ENCODE data around the gene RHEX.
"Not testable (repeated sequence)": the region's sequence is repeated elsewhere in the genome, so short reads cannot be mapped to it uniquely, and the experiment has no call there.

The RHEX gene

DNA sequence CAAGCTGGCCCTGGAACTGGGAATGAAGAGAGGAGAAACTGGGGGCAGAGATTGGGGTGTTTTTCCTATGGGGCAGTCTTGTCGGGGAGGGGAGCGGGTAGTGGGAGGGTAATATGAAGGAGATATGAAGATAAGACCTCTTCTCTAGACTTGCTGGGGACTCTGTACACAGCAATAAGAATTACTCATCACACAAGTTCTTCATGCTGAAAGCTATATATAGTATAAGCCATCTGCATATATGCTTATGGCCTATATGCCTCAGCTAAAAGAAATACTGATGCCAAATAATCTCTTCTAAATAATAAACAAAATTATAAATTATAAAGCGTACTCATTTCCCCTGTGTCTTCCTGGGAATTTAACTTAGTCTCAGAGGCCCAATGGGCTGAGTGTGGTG is 7.9 kb downstream of the RHEX start:
- DNase-seq = no peak

DNA sequence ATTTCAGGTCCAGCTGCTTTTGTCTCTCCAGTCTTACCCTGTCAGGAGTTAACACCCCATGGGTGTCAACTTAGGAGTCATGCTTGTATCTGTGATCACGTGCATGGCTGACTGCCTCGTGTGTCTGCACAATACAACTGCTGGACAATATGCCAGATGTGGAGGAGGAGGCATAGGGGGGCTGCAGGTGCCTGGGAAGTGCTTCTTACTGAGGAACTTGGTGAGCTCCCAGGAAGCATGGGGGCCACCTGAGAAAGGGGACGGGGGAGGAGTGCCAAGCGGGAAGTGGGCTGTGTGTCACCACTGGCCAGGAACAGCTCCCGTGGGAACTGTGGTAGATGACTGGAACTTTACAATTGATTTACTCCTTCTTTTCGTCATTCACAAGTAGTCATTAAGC is 9.5 kb downstream of the RHEX start:
- DNase-seq = no peak

DNA sequence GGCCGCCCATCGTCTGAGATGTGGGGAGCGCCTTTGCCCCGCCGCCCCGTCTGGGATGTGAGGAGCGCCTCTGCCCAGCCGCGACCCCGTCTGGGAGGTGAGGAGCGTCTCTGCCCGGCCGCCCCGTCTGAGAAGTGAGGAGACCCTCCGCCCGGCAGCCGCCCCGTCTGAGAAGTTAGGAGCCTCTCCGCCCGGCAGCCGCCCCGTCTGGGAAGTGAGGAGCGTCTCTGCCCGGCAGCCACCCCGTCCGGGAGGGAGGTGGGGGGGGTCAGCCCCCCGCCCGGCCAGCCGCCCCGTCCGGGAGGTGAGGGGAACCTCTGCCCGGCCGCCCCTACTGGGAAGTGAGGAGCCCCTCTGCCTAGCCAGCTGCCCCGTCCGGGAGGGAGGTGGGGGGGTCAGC is 11.0 kb downstream of the RHEX start:
- not testable (repeated sequence) for DNase-seq

DNA sequence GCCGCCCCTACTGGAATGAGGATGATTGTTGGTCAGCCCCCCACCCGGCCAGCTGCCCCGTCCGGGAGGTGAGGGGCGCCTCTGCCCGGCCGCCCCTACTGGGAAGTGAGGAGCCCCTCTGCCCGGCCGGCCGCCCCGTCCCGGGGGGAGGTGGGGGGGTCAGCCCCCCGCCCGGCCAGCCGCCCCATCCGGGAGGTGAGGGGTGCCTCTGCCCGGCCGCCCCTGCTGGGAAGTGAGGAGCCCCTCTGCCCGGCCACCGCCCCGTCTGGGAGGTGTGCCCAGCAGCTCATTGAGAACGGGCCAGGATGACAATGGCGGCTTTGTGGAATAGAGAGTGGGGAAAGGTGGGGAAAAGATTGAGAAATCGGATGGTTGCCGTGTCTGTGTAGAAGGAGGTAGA is 11.5 kb downstream of the RHEX start:
- DNase-seq = not testable (repeated sequence)

DNA sequence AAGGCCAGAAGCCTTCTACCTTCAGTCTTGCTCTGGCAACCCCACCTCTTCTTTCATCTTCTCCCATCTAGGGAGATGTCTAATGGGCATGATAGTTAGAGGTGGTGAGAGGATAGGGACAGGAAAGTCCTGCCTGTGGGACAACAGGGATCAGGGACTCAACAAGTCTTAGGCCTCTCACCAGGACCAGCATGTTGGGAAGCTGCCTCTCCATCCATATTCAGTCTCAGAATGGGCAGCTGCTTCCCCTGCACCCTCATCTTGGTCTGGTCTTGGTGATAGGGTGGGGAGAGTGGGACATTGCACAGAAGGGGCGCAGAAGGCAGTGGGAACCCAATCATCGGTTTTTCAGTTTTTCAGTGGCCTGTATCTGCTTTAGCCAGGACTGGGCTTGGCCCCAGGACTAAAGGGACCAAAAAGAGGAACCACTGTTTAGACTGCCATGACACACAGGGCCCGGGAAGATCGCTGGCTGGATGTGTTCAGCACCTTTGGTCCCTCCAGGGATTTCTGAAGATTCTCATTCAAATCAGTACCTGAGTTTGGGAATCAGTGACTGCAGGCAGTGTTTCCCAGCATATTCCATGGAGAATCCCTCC is 12.7 kb downstream of the RHEX start:
- DNase-seq = peak; percentile 34

DNA sequence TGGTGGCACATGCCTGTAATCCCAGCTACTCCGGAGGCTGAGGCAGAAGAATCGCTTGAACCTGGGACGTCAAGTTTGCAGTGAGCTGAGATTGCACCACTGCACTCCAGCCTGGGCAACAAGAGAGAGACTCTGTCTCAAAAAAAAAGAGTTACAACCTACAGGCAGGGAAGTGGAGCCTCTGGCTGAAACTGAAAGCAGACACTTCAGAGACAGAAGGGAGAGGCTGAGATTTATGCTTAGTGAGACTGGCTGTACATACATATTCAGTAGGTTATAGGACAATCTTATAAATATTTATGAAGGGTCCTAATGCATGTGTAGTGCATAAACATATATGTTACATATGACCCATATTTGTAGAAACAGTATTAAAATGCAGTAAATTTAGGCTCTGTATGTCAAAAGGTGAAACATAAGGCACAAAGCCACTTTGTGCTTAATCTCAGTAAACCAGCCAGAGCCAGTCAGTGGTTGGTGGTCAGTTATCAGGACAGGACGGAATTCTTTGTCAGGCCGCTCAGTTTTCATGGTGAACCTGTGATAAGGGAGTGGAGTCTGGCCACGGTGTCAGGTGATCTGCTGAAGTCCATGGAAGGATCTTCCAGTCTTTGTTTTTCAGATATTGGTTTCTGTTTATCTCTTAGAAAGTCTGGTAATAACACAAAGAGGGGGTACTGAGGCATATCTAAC is 13.7 kb downstream of the RHEX start:
- peak; percentile 80 for DNase-seq

DNA sequence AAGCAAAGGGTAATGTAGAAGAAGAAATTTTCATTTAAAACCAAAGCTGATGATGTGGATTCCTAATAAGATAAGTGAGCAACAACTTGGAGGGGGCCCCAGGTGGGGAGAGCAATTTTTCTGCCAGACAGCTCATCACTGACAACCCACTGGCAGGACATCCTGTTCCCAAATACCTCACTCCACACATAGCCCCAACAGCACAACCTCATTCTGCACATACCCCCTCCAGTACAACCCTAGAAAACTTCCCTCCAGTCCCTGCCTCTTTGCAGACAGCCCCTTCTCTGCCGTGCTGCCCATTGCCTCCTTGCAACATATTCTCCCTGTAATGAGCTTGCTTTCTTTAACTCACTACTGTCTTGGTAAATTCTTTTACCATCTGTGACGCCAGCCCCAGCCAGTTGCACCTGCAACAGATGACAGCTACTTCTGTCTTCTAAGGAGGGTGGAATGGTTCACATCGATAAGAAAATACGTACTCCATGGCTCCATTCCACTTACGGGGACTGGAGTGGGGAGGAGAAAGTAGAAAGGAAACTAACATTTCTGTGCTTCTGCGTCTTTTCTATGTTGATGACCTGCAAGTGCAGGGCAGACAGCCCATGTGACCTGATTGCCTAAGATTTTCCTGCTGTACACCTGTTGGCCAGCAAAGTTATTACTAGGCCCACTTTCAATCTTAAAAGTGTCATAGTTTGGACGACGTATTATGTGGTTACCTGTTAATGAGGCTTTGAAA is 14.7 kb downstream of the RHEX start:
- peak; percentile 66 for DNase-seq

DNA sequence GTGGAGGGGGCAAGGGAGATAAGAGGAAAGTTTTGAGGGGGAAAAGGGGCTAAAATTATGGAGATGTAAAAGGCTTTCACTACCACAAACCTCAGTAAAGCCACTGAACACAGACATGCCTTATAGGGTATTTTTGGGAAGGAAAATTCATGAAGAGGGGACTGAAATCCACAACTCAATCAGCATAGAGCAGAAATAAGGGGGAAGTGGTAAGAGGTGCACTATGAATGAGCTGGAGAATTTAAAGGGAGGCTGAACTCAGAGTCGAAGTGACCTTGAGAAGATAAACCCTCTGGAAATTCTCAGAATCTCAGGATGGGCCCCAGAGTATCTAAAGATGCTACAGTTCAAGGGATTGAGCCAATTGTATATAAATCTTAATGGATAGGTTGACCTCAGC is 15.3 kb downstream of the RHEX start:
- no peak for DNase-seq

DNA sequence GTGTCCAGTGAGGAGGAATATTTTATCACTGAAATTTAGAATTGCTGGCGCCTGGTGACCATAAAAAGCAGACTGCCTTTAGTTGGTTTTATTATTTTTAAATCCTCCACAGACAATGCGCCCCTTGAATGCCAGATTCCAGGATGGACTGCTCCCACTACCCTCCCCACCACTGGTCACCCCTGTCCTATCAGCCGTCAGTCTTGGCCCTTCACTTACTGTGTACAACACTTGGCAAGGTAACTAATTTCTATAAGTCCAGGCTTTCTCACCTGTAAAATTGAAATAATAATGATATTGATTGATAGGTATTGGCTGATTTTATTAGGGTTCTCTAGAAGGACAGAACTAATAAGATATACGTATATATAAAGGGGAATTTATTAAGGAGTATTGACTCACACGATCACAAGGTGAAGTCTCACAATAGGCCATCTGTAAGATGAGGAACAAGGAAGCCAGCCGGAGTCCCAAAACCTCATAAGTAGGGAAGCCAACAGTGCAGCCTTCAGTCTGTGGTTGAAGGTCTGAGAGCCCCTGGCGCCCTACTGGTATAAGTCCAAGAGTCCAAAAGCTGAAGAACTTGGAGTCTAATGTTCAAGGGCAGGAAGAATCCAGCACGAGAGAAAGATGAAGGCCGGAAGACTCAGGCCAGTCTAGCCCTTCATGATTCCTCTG is 17.8 kb downstream of the RHEX start:
- no peak for DNase-seq

DNA sequence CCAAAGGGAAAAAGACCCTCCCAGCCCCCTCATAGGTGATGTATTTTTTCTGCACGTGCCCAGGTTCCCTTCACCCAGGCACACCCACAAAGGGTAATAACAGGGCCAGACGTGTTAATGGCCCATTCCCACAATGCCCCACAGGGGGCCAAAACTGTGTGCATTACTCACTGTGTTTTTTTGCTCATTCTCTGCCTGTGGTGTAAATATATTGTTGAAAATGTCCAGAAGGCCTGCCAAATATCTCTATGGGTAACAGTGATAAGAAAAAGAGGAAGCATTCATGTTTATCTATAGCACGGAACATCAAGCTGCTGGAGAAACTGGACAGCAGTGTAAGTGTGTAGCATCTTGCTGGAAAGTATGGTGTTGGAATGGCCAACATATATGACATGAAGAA is 21.9 kb downstream of the RHEX start:
- DNase-seq = peak; percentile 93

DNA sequence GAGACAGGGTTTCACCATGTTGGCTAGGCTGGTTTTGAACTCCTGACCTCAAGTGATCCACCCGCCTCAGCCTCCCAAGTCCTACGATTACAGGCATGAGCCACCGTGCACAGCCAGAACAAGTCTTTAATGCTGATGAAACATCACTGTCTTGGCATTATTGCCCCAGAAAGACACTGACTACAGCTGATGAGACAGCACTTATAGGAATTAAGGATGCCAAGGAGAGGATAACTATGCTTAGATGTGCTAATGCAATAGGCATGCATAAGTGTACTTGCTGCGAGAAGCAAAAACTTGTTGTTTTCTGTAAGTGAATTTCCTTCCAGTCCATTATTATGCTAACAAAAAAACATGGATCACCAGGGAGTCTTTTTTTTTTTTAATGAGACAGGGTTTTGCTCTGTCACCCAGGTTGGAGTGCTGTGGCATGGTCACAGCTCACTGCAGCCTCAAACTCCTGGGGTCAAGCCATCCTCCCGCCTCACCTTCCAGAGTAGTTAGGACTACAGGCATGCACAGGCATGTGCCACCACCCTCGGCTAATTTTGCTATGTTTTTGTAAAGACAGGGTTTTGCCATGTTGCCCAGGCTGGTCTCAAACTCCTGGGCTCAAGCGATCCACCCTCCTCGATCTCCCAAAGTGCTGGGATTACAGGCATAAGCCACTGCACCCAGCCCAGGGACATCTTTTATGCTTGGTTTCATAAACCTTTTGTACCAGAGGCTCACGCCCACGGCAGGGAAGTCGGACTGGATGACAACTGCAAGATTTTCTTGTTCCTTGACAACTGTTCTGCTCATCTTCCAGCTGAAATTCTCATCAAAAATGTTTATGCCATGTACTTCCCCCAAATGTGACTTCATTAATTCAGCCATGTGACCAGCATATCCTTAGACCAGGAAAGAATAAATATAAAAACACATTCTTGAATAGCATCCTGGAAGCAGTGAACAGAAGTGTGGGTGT is 23.1 kb downstream of the RHEX start:
- DNase-seq = no peak

DNA sequence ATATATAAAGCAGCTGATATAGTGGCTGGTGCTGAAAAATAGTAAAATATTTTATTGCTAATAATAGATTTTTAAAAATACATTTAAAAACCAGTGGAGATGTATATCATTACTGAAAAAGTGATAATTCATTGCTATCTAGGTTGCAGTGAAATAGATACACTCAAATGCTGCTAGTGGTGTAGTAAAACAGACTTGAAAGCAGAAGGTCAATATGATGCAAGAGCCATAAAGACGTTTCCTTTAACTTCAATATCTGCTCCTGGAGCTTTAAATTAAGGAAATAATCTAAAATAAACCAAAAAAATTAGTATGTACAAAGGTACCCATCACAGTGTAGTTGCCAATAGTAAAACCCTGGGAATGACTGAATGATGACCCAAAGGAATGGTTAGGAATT is 26.2 kb downstream of the RHEX start:
- no peak for DNase-seq

DNA sequence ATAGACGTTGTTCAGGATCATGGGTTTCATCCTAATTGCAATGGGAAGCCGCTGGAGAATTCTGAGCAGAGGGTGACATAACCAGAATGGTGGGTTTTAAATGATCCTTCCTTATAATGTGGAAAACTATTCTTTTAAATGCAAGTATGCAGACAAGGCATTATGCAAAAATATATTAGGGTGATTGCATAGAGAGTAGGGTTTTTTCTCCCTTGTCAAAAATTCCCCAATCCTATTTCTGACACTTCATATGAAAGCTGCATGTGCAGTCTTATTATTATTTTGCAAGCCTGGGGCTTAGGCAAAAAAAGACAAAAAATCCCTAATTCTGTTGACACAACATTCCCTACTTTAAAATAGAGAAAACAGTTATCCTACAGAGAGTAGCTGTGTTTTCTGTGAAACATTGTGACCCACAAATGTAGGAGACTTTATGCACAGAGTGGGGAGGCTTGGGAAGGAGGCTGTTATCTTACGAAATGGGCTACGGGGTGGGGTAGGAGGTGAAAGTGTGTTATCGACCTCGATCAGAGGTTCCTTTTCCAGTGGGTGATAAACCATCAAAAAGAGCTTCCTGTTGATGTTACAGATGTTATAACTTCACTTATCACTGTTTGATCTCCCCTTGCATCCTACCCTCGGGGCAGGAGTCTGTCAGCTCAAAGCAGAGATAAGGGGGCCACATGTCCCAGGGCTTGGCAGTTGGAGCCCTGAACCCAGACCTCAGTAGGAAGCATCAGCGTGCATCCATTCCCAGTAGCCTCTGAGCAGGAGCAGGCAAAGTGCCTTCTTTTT is 27.2 kb downstream of the RHEX start:
- peak; percentile 39 for DNase-seq

DNA sequence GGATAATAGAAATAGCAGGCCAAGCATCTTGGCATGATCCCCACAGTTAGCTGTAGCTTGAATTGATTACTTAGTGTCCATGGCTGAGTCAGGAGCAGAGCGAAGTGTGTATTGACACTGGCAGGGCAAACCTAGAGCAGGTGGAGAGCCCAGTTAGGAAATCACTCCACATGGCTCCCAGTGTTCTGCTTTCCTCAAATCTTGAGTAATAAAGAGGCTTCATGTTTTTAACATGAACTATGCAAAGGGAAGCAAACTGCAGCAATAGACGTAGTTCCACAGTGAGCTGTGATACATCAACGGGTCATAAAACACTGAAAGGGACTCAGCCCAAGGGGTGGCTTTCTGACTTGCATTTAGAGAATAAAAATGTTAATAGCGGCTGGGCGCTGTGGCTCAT is 28.9 kb downstream of the RHEX start:
- no peak for DNase-seq

DNA sequence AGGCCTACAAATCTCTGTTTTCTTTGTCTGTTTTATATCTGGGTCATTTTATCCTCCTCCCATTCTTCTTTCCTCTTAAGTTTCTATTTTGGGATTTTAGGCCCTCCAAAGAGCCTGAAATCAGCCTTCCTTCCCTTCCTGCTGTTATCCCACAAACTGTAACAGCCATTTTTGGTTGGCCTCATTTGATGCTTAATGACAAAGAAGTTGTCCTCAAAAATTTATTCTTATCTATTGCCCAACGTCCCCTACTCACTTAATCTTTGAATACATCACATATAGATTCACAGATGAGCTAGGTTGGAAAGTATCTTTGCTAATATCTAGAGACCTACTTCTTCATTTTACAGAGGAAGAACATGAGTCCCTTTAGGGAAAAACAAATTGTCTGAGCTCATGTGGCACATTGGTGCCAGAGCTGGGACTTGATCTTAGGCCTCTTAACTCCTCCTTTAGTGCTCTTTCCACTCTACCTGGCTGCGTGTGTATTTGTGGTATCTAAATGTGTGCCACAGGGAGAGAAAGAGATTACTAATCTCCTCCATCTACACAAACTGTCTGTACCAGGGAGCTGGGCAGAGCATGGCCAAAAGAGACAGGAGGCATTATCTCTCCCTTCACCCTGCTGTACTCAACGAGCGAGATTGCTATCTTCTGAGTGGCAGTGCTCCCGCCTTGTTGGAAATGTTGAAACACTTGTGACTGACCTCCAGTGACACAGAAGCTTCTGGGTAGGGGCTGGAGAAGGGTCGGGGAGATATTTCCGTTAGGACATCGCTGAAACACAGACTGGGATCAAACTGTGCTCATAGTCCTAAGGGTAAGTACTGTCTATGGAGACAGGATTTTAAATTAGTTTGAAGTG is 30.1 kb downstream of the RHEX start:
- DNase-seq = peak; percentile 77

DNA sequence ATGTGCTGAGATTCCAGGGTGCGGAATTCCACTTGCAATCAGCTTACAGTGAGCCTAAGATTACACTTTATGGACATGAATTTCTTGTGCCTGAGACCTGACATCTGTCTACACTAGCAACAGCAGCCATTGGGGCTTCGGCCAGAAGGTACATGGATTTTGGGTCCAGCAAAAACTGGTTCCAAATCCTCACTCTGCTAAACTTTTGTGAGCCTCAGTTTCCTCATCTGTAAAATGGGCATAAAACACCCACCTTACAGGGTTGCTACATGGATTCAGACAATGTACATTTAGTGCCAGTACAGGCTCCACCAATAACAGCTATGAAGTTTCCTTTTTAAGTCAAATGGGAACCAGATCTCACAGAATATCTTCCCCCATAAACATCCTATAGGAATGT is 30.8 kb downstream of the RHEX start:
- DNase-seq = no peak

DNA sequence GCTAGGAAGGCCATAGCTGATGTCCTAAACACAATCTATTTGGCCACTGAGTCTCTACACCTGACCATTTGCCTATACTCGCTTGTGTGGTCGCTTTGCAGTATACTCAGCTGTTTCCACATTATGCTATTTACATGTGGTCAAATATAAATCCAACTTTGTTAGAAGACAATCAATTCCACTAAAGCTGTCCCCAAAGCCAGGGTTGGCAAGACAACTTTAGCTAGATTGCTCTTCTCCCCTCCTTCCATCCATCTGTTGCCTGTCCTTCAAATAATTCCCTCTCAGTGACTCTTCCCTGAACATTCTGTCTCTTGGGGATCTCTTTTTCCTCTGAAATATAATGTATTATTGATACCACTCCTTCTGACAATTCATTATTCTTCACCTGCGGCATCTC is 34.1 kb downstream of the RHEX start:
- no peak for DNase-seq

DNA sequence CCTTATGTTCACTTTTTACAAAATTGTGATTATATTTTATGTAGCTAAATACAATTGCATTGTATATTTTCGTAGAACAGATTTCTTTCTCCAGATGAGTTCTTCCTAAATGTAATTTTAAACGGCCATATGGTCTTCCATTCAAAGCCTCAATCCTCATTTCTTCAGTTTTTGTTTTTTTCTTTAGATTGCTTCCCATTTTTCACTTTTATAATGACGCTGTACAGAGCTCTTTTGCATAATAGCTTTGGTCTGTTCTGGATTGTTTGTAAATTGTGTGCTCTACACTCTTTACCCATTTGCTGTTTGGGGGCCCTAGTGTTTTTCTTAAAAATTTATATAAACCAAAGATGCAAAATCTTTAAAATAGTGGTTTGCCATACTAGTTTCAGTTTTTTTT is 36.4 kb downstream of the RHEX start:
- DNase-seq = no peak

DNA sequence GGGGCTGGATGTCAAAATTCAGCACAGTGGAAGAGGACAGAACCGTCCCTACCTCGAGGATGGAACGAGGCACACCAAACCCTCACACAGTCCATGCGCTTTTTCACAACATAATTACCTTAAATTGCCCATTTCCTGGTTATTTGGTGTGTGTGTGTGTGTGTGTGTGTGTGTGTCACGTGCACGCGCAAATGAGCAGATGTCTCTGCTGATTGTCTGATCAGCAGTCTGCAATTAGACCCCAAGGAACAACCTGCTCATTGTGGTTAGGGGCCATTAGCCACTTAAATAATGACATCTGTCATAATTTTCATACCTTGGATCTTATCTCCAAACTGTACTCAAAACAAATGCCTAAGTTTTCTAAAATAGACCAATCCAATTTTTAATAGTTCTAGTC is 41.1 kb downstream of the RHEX start:
- peak; percentile 82 for DNase-seq

DNA sequence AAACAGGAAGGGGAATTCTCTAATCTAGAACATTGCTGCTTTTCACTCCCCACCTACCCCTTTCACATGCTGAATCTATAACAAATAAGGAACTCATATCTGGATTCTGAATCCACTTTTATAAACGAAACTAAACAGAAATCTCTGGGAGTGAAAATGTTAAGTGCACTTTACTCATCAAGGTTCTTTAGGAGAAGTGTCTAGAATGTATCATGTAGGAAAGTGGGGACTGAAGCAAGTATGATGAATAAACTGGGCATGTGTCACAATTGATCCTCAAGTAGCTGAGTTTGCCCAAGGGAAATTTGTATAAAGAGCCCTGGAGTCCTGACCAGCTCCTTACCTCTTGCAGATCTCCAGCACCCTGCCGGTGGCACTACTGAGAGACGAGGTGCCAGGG is 44.4 kb downstream of the RHEX start:
- DNase-seq = no peak
